DMS153 treated with DMSO at 0.1 percent for 48 hours (cell line): ENCODE measurements around the gene TDRD7.

Source experiments
- DNase-seq: peaks from one replicate; lab custom pipeline; 2025; ENCODE audit not compliant: unreplicated experiment; lab: John Stamatoyannopoulos, UW

Gene TDRD7

DNA sequence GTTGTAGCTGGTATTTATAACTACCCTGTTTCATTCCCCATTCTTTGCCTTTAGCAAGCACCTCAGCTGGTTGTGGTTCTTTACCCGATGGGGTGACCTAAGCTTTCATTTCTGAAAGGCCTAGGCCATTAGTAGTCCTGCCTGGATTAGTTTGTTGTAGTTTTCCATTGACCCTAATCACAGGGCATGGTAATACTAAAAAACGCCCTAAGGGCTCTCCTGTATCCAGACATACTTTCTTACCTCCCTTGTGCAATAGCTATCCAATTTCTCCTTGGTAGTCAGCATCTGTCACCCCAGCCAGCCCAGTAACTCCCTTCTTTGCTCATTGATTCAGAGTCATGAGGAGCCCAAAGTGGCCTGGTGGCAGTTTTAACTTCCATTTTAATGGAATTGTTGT, 113.6 kb downstream of the TDRD7 start:
- no peak for DNase-seq

- DNase-seq = no peak
These were observed 115.1 kb downstream of the TDRD7 start for GRCh38 chr9:97526895-97527575.

DNA sequence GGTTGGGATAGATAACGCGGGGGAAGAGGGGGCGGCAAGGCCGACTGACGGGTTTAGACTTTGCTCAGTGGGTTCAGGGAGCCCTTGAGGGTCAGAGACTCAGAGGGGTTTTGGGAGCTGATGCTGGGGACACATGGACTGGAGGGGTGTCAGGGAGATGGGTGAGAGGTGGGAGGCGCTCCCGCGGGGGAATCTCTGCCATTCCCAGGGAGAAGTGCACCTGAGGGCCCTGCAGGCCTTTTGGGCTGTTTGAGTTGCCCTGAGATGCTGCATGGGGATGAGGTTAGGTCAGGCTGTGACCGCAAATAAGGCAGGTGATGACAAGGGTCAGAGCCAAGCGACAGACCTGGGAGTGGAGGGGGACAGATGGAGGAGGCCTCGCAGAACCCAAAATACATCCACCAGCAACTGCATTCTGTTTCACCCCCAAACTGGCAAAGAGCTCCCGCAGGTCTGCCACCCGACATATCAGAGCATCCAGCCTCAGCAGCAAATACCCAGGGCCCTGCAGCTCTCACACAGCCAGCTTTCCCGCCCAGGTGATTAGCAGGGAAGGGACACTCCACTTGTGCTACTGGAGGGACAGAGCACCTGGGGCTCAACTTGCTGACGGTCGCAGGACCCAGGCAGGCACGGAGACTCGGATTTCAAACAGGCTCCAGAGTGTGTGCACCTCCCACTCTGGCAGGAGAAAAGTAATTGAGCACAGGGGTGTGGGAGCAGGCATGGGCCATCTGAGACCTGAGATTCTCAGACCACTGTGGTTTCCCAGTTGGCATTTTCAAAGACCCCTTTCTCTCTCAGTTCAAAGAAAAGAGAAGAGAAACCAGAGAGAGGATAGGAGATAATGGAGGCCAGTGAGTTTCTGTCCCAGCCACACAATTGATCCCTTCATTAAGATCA, 116.0 kb downstream of the TDRD7 start:
- no peak for DNase-seq

GRCh38 chr9:97528529-97529230, 116.8 kb downstream of the TDRD7 start:
- no peak for DNase-seq

- DNase-seq = no peak
These were observed 117.6 kb downstream of the TDRD7 start for GRCh38 chr9:97529363-97530076.

- no peak for DNase-seq
These were observed 120.0 kb downstream of the TDRD7 start for GRCh38 chr9:97531888-97532376.

- DNase-seq = no peak
These were observed 122.3 kb downstream of the TDRD7 start for GRCh38 chr9:97534185-97534584.

DNA sequence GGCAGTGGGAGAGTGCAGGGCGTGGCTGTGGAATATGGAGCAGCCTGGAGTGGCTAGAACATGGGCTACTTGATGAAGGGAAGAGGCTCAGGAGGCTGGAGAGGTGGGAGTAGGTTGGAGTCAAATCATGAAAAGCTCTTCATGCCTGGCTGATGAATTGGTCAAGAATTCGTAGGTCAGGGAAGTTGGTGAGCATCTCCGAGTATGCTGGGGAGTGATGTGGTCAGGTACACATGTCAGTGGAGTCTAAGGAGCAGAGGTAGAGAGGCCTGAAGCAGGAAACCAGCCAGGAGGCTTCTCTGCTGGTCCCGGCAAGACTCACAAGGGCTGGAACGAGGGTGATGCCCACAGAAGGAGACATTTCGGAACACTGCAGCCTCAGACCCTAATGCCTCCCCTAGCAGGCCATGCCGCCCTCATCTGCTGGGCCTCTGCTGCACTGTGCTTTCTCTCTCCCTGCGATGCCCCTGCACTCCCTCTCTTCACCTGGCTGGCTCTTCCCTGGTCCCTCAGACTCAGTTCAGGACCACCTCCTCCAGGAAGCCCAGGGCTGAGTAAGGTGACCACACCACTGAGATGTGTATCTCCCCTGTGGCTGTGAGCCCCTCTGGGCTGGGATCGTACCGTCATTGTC, 123.2 kb downstream of the TDRD7 start:
- no peak for DNase-seq

GRCh38 chr9:97535771-97536170, 123.9 kb downstream of the TDRD7 start:
- no peak for DNase-seq

DNA sequence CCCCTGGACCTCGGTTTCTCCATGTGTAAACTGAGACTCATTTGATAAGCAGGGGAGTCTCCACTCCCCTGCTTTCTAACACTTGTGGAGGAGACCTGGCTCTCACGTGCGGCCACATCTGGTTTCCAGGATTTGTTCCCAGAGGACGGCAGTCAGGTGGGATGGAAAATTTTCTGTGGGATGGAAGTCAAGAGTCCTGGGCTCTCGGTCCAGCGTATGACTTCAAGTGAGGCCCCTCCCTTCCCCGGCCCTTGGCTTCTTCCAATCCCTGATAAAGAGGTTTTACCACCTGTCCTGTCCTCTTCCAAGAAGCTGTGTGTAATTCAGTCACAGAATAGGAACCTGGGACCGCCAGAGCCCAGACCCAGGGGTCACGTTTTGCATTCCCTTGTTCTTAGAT, 124.6 kb downstream of the TDRD7 start:
- no peak for DNase-seq

DNA sequence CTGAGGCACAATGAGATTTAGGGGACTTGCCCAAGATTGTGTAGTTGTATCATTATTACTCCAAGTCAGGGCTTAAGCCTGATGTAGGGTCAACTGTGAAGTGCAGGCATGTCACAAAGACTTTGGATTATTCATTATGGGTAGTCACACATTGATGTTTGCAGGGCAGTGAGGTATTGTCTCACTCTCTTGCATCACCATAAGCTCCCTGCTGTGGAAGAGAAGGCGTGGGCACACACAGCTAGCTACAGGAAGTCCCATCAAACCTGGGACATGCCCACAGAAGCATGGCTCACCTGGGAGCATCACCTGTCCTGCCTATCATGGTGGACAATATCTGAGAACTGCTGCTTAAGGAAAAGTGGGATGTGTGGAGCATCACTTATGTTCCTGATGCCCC, 131.7 kb downstream of the TDRD7 start:
- no peak for DNase-seq

GRCh38 chr9:97545486-97545885, 133.6 kb downstream of the TDRD7 start:
- no peak for DNase-seq
